Measurements from ENCODE around the gene CYYR1.

Gene CYYR1

DNA sequence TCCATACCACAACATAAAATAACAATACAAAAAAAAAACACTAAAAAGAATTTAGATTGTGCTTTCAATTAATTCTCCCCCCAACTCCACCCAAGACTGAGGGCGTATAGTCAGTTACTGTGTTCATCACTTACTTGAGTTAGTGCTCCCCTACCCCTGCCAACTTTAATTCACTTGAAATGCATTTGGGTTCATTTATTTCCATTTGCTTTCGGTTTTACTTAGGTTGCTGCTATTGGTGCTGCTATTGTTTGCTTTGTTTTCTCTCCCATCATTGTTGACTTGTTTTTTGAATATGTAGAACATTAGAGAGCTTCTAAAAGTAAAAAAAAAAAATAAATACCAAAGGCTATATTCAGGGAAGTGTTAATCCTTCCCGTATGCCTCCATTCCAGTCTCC is 10.7 kb upstream of the CYYR1 start (continued):
- TF ChIP-seq ZNF768 (tag by site-specific recombination; IDR thresholded peaks at IDR 0.05): no peak

DNA sequence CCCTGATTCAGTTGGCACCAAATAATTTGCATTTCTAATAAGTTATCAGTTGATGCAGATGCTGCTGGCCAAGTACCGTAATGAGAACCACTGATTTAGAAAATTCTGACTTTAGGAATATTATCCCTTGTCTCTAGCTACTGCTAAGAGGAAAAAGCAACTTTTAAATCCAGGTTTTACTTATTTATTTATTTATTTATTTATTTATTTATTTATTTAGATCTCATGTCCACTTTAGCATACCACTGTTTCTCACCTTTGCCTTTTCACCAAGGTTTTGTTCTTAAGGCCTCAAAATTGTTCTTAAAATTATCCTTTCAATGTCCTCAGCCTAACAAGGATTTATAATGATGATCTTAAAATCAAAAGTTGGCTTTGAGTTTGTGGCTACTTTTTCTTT is 8.7 kb upstream of the CYYR1 start:
- H3K4me3 ChIP-seq (ENCODE audit: low read depth, low read length): no peak overlapping the region
- no peak overlapping the region for H3K27ac ChIP-seq (ENCODE audit: extremely low read depth, low read depth, low read length)
- no peaks in the 10 kb centered on the region for H3K4me1 ChIP-seq (ENCODE audit: control insufficient read depth, insufficient read depth, low read length)
- CTCF ChIA-PET: no interaction called here
- no peaks in the 10 kb centered on the region; the same call in 1 of the 2 replicates for H3K9me3 ChIP-seq (ENCODE audit: control insufficient read depth, insufficient read depth, low read depth, low read length)
- POLR2A ChIA-PET: no interaction called here
- H3K36me3 ChIP-seq (ENCODE audit: control insufficient read depth in 2 of 2, insufficient read depth in 1 of 2, low read length in 2 of 2): no peaks in the 10 kb centered on the region
- TF ChIP-seq ZBTB10 (tag by site-specific recombination; IDR thresholded peaks at IDR 0.05) (no peak), ZNF654 (tag by site-specific recombination; IDR thresholded peaks at IDR 0.05; ENCODE audit: low read depth) (no peak), ZNF274 (IDR thresholded peaks at IDR 0.05; ENCODE audit: low read length) (no peak), ZNF274 (tag by site-specific recombination; IDR thresholded peaks at IDR 0.05; ENCODE audit: borderline replicate concordance) (no peak), ZNF791 (tag by site-specific recombination; IDR thresholded peaks at IDR 0.05) (no peak), ZBTB8A (tag by site-specific recombination; IDR thresholded peaks at IDR 0.05) (0 out of 2 replicates have a peak, but pooled peaks have one; percentile 19), ZNF433 (tag by site-specific recombination; IDR thresholded peaks at IDR 0.05; ENCODE audit: low read depth) (0 out of 2 replicates have a peak, but pooled peaks have one; percentile 16), ZNF629 (tag by site-specific recombination; IDR thresholded peaks at IDR 0.05) (no peak), ZNF423 (tag by site-specific recombination; IDR thresholded peaks at IDR 0.05) (no peak), ZNF133 (tag by site-specific recombination; IDR thresholded peaks at IDR 0.05) (no peak), ZNF76 (tag by site-specific recombination; IDR thresholded peaks at IDR 0.05; ENCODE audit: borderline replicate concordance, low read depth) (no peak), ZNF558 (tag by site-specific recombination; IDR thresholded peaks at IDR 0.05) (no peak), ZBTB11 (tag by site-specific recombination; conservative IDR thresholded peaks at IDR 0.05; ENCODE audit: low read depth) (peak; percentile 66), ZNF132 (tag by site-specific recombination; IDR thresholded peaks at IDR 0.05; ENCODE audit: borderline replicate concordance) (no peak), KLF10 (tag by site-specific recombination; IDR thresholded peaks at IDR 0.05) (no peak), ZNF843 (tag by site-specific recombination; IDR thresholded peaks at IDR 0.05) (no peak)
- TF ChIP-seq, protein P1, sequence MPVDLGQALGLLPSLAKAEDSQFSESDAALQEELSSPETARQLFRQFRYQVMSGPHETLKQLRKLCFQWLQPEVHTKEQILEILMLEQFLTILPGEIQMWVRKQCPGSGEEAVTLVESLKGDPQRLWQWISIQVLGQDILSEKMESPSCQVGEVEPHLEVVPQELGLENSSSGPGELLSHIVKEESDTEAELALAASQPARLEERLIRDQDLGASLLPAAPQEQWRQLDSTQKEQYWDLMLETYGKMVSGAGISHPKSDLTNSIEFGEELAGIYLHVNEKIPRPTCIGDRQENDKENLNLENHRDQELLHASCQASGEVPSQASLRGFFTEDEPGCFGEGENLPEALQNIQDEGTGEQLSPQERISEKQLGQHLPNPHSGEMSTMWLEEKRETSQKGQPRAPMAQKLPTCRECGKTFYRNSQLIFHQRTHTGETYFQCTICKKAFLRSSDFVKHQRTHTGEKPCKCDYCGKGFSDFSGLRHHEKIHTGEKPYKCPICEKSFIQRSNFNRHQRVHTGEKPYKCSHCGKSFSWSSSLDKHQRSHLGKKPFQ (tag by site-specific recombination; IDR thresholded peaks at IDR 0.05): no peak
- TF ChIP-seq, protein P2, sequence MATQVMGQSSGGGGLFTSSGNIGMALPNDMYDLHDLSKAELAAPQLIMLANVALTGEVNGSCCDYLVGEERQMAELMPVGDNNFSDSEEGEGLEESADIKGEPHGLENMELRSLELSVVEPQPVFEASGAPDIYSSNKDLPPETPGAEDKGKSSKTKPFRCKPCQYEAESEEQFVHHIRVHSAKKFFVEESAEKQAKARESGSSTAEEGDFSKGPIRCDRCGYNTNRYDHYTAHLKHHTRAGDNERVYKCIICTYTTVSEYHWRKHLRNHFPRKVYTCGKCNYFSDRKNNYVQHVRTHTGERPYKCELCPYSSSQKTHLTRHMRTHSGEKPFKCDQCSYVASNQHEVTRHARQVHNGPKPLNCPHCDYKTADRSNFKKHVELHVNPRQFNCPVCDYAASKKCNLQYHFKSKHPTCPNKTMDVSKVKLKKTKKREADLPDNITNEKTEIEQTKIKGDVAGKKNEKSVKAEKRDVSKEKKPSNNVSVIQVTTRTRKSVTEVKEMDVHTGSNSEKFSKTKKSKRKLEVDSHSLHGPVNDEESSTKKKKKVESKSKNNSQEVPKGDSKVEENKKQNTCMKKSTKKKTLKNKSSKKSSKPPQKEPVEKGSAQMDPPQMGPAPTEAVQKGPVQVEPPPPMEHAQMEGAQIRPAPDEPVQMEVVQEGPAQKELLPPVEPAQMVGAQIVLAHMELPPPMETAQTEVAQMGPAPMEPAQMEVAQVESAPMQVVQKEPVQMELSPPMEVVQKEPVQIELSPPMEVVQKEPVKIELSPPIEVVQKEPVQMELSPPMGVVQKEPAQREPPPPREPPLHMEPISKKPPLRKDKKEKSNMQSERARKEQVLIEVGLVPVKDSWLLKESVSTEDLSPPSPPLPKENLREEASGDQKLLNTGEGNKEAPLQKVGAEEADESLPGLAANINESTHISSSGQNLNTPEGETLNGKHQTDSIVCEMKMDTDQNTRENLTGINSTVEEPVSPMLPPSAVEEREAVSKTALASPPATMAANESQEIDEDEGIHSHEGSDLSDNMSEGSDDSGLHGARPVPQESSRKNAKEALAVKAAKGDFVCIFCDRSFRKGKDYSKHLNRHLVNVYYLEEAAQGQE (tag by site-specific recombination; IDR thresholded peaks at IDR 0.05): 0 out of 2 replicates have a peak, but pooled peaks have one; percentile 13
- TF ChIP-seq, protein P3, sequence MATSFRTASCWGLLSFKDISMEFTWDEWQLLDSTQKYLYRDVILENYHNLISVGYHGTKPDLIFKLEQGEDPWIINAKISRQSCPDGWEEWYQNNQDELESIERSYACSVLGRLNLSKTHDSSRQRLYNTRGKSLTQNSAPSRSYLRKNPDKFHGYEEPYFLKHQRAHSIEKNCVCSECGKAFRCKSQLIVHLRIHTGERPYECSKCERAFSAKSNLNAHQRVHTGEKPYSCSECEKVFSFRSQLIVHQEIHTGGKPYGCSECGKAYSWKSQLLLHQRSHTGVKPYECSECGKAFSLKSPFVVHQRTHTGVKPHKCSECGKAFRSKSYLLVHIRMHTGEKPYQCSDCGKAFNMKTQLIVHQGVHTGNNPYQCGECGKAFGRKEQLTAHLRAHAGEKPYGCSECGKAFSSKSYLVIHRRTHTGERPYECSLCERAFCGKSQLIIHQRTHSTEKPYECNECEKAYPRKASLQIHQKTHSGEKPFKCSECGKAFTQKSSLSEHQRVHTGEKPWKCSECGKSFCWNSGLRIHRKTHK (tag by site-specific recombination; IDR thresholded peaks at IDR 0.05): no peak
- TF ChIP-seq, protein P4, sequence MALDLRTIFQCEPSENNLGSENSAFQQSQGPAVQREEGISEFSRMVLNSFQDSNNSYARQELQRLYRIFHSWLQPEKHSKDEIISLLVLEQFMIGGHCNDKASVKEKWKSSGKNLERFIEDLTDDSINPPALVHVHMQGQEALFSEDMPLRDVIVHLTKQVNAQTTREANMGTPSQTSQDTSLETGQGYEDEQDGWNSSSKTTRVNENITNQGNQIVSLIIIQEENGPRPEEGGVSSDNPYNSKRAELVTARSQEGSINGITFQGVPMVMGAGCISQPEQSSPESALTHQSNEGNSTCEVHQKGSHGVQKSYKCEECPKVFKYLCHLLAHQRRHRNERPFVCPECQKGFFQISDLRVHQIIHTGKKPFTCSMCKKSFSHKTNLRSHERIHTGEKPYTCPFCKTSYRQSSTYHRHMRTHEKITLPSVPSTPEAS (tag by site-specific recombination; IDR thresholded peaks at IDR 0.05): no peak
